ENCODE results near the gene FITM1.
A peak's percentile ranks its signal among the peaks of the same experiment; 100 is the strongest.

The FITM1 gene

DNA sequence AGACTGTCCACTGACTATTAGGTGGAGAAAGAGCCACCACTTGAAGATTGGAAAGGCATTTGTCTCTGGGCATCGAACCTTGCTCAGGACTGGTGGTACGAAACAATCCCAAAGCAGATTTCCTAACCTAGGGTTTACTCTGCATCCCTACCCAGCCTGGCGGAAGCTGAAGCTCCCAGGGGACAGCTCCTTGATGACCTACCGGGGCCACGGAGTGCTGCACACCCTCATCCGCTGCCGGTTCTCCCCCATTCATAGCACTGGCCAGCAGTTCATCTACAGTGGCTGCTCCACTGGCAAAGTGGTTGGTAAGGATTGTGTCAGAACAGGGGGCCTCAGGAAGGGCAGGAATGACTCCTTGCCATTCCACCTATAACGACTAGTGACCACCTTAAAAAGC is 9.2 kb upstream of the FITM1 start:
- DNase-seq = no peak

DNA sequence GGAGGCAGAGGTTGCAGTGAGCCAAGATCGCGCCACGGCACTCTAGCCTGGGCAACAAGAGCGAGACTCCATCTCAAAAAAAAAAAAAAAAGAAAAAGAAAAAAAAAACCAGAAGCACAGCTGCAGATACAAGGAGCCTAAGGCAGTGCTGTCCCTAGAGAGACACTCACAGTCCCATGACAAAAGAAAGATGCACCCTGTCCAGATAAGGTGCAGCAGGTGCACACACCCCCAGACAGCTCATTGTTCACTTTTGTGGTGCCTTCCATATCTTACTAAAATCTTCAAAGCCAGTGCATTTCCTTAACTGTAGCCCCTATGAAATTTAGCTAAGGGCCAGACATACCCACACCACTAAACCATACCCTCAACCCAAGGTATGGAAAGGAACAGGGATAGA is 8.0 kb upstream of the FITM1 start:
- no peak for DNase-seq

DNA sequence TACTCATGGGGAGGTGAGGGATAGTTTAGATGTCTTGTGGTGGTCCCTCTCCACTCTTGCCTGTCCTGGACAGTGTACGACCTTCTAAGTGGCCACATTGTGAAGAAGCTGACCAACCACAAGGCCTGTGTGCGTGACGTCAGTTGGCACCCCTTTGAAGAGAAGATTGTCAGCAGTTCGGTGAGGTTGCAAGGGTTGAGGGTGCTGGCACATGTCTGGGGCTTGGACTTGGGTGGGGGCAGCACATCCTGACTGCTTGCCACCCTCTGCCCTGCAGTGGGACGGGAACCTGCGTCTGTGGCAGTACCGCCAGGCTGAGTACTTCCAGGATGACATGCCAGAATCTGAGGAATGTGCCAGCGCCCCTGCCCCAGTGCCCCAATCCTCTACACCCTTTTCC is 7.6 kb upstream of the FITM1 start:
- DNase-seq = no peak

DNA sequence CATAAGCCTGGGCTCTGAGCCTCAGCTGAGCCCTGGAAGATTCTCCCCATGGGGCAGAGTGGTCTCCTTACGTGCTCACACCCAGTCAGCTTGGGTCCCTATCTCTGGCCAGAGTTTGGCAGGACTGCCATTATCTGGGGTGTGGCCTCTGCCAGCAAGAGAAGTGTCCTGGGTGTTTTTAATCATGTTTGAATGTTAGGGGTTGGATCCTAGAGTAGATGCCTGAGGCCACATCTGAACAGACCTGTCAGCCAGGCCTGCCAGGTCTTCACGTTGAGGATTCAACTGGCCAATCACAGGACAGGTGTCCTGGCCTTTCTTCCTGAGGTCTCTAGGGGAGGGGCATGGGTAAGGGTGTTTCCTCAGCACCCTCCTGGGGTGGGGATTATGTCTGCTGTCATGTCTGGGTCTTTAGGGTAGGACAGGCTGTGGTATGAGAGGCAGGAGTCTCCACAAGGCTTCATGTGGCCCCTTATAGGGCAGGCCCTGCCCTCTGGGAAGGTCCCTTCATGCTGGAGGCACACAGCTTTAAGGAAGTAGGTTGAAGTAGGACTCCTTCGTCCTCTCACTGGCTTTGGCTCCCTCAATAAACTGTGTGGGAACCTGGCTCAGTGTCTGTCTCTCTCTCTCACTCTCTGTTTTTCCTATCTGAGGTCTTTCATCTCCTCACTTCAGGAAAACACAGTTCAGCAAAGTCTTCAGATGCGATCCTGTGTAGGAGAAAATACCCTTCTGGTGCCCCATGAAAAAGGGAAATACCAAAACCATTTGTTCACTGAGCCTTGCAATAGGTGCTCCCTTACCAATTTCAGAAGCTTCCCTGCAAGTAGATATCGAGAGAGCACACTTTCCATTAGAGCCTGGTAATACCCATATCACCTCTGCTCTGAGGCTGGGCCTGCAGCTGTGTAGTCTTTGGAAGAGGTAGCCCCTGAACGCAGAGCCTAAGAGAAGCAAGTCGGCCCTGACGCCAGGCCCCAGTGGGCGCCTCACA is 6.7 kb upstream of the FITM1 start:
- no peak for DNase-seq

DNA sequence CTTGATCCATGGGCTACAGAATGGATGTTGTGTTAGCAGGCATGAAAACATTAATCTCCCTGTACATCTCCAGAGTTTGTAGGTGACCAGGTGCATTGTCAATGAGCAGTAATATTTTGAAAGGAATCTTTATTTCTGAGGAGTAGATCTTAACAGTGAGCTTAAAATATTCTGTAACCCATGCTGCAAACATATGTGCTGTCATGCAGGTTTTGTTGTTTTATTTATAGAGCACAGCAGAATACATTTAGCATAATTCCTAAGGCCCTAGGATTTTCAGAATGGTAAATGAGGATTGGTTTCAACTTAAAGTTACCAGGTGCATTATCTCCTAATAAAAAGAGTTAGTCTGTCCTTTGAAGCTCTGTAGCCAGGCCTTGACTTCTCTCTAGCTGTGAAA is 3.5 kb upstream of the FITM1 start:
- no peak for DNase-seq

DNA sequence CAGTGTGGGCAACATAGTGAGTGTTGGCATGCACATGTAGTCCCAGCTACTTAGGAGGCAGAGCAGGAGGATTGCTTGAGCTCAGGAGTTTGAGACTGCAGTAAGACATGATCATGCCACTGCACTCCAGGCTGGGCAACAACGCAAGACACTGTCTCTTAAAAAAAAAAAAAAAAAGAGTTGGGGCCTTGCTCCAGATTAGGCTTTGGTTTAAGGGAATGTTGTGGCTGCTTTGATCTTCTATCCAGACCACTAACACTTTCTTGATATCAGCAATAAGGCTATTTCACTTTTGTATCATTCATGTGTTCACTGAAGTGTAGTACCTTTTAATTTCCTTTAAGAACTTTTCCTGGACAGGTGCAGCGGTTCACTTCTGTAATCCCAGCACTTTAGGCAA is 2.8 kb upstream of the FITM1 start:
- DNase-seq = no peak

DNA sequence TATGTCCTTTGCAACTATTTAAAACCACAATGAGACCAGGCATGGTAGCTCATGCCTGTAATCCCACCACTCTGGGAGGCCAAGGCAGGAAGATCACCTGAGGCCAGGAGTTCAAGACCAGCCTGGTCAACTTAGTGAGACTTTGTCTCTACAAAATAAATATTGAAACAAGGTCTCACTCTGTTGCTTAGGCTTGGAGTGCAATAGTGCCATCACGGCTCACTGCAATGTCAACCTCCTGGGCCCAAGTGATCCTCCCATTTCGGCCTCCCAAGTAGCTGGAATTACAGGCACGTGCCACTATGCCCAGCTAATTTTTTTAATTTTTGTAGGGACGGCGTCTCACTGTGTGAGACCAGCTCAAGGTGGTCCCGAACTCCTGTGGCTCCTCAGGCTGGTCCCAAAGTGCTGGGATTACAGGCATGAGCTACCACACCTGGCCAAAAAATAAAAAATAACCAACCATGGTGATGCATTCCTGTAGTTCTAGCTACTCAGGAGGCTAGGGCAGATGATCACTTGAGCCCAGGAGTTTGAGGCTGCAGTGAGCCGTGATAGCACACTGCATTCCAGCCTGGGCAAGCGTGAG is 955 bp upstream of the FITM1 start:
- no peak for DNase-seq

DNA sequence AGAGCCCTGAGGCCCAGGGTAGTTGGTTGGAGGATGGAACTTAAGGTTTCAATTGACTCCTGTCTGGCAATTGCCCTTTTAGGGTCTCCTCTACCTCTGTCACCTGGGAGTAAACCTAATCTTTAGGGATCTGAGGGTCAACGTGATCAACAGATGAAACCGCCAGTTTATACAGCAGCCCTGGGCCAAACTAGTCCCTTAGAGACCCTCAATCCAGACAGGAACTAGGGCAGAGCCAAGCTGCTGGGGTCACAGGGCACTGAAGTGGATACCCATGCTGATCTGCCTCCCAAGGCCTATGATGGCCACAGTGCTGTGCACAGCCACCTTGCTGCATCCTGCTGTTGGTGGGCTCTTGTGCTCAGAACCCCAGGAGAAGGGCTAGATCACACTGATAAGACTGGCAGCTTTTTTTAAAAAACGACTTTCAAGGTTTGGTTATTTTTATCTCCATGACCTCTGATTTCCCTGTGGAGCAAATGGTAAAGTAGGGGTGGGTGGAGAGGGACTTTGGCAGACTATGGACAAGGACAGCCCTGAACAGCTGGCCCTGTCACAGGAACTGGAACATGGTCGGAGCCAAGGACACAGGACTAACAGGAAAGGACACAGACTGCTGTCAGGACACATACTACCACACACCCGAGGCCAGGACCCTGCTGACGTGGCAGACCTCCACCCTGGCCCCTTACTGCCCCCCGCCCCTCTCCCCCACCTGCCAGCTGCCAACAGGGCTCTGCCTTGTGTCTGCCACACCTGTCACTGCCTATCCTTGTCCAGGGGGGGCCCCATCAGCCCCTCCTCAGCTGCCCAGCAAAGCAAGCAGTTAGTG is 474 bp downstream of the FITM1 start:
- DNase-seq = no peak

DNA sequence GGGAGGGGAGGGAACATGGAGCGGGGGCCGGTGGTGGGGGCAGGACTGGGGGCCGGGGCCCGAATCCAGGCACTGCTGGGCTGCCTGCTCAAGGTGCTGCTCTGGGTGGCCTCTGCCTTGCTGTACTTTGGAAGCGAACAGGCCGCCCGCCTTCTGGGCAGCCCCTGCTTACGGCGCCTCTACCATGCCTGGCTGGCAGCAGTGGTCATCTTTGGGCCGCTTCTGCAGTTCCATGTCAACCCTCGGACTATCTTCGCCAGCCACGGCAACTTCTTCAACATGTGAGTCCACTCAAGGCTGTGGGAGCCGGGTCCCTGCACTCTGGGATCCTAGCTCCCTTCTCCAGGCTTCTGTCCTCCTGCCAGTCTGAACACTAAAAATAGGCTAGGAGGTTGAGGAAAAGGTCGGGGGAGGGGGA is 1.1 kb downstream of the FITM1 start:
- DNase-seq = no peak

DNA sequence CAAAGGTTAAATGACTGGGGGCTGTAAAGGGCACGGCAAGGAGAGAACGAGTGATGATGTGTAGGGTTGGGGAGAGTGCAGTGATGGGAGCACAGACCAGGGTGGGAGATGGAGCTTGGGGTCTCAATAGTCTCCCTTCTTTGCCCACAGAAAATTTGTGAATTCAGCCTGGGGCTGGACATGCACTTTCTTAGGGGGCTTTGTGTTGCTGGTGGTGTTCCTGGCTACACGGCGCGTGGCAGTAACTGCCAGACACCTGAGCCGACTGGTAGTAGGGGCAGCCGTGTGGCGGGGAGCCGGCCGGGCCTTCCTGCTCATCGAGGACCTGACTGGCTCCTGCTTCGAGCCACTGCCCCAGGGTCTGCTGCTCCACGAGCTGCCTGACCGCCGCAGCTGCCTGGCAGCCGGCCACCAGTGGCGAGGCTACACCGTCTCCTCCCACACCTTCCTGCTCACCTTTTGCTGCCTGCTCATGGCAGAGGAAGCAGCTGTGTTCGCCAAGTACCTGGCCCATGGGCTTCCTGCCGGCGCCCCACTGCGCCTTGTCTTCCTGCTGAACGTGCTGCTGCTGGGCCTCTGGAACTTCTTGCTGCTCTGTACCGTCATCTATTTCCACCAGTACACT is 1.7 kb downstream of the FITM1 start:
- peak; percentile 85 for DNase-seq

DNA sequence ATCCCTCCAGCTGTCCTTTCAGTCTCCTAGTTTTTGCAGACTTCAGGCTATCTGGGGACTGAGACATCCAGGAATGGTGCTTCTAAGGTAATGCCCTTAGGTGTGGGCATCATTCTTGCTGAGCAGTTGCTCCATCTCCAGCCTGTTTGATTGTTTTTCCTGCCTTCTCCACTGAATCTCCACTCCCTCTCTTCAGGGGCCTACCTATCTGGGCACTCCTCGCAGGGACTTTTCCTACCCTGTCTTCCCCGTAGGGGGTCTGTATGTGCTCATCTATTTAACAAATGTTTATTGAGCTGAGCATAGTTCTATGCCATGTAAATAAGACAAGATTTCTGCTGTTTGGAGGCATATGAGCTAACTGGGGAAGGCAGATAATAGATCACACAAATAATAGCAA is 2.5 kb downstream of the FITM1 start:
- no peak for DNase-seq

DNA sequence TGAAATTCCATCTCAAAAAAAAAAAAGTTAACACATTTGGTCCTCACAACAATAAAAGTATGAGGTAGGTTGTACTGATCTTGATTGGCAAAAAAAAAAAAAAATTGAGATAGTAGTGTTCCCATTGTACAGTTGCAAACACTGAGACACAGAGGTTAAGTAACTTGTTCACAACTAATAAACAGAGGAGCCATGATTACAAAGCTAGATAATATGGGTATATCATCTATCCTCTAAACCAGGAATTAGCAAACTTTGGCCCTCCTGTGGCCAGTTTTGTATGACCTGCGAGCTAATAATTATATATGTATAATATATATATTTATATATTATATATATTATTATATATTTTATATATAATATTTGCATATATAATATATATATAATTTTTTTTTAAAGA is 3.3 kb downstream of the FITM1 start:
- no peak for DNase-seq

DNA sequence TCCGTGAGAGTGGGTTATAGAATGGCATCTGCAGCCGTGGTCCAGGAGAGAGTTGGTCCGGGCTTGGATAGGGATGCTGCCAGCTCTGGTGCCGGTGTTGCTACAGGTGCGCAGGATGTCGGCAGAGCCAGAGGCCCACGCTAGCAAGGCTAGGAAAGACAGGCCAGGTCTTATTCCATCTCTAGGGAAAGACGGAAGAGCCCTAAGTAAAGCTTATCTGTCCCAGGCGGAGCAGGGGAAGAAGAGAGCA is 5.0 kb downstream of the FITM1 start:
- DNase-seq = no peak

DNA sequence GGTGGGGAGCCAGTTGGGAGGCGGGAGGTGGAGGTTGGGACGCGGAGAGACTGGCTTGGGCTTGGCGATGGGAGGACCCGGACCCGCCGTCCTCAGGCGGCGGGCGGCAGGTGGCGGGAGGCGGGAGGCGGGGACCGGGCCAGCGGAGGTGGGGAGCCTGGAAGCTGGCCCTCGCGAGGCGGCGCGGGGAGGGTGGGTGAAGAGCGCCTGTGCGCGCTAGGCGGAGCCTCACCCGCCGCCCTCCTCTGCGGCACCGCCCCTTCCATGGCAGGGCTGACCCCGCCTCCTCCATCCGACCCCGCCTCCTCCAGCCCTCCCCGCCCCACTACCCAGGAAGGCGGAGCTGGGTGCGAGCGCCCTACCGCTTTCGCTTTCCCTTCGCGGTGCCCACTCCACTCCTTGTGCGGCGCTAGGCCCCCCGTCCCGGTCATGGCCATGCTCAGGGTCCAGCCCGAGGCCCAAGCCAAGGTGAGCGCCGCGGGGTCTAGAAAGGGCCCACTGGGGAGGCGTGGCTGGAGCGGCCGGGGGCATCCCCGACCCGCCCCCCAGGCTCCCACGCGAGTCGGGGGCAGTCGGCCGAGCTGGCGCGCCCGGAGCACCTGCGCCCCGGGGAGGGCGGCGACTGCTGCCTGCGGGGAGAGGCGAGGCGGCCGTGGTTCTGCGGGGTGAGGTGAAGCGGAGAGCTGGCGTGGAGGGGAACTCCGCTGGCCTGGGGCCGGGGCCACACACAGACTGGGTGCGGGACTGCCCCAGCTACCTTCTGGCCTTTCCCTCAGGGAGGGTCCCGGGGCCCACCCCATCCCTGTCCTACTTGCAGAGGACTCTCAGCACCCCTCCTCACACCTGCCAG is 5.6 kb downstream of the FITM1 start, which contains the start of gene PSME1:
TSS of gene PSME1 (plus strand) at position 361 of the 850 bp plus-strand sequence. CDS start at position 430, 69 bp downstream.
- DNase-seq = peak; percentile 88

DNA sequence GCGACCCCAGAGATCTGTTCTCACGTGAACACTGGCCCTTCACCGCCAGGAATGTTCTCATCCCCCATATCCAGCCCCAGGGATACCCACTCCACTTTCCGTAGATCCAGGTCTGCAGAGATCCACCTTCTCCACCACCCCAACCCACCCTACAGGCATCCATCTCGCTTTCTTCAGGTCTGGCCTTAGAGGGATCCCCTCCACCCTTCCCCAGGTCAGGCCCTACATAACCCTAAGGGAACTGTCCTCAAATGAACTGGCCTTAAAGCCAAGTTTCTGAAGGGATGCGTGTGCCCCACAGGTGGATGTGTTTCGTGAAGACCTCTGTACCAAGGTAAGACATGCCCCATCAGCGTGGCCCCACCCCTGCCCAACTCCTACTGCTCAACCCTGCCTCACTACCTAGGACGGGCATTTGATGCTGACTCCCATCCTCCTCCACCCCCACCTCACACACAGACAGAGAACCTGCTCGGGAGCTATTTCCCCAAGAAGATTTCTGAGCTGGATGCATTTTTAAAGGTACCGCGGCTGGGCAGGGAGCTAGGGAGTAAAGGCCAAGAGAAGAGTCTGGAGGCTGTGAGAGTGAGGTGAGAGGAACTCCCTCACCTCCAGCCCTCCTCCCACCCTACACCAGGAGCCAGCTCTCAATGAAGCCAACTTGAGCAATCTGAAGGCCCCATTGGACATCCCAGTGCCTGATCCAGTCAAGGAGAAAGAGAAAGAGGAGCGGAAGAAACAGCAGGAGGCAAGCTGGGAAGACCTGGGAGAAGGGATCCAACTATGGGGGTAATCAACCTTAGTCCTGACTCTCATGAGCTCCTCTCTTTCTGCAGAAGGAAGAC is 6.4 kb downstream of the FITM1 start:
- DNase-seq = no peak

DNA sequence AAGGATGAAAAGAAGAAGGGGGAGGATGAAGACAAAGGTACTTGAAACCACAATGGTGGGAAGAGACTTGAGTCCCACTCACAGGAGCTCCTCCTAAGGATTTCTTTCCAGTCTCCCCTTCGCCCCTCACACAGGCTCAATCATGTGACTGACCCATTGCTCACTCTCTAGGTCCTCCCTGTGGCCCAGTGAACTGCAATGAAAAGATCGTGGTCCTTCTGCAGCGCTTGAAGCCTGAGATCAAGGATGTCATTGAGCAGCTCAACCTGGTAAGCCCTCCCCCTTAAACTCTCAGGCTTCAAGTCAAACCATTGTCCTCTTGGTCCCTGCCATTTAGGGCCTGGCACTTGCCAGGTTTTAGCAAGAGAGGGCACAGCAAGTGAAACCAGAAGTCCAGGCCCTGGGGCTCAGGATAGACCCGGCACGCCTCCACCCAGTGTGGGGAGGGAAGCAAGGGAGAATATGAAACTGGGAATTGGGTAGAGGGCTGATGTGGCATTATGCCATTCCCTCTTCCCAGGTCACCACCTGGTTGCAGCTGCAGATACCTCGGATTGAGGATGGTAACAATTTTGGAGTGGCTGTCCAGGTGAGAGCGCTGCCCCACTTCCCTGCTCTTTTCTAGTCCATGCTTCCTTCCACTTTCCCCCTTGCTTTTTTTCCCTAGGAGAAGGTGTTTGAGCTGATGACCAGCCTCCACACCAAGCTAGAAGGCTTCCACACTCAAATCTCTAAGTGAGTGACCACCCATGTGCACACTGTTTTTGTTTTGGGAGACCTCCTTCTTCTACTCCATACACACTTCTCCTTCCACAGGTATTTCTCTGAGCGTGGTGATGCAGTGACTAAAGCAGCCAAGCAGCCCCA is 7.3 kb downstream of the FITM1 start:
- no peak for DNase-seq

DNA sequence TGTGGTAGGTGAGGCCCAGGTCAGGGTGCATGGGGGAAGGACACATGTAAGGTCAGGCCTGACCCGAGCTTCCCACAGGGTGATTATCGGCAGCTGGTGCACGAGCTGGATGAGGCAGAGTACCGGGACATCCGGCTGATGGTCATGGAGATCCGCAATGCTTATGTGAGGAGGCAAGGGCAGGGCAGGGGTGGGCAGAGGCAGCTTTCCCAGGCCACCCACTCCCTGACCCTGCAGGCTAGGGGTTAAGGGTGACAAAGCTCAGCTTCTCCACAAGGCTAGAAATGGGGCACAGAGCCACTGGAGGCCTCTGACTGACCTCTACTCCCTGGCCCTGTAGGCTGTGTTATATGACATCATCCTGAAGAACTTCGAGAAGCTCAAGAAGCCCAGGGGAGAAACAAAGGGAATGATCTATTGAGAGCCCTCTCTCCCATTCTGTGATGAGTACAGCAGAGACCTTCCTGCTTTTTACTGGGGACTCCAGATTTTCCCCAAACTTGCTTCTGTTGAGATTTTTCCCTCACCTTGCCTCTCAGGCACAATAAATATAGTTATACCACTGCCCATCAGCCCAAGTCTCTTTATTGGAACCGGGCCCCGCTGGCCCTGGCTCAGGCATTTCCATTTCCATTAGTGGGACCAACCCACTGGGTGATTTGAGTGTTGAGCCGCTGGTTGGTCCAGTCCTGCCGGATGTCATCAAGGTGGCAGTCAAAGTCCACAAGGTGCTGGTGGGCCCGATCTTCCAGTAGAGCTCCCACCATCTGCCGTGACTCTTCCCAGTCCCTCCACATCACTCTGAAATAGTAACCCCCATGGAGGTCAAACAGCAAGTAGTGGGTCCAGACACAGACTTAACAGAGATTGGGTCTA is 8.2 kb downstream of the FITM1 start:
- no peak for DNase-seq

DNA sequence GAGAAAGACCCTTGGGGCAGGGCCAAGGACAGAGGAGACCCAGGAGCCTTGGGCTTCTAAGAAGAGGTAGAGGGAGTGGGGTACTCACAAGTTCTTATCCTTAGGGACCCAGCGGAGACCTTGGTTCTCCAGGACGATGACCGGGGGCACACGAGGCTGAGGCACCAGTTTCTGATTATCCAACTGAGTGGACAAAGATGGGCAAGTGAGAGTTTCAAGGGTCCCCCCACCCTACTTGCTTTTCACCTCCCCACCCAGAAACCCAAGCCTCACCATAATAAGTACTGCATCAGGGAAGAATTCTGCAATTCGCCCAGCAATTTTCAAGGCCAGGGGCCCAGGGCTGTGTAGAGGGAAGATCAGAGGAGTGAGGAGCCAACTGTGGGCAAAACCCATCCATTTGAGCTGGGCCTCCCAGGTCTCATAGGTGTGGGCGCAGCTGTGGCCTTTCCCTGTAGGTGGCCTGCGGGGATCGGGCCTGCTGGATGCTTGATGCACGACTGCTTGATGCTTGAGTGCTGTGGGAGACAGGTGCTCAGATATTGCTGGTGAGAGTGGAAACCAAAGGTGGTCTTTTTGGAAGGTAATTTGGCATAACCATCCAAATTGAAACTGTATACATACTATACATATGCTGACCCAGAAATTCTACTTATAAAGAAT is 8.9 kb downstream of the FITM1 start:
- peak; percentile 12 for DNase-seq

Data from DMS153 (cell line).